ENCODE data around the gene IDH2. TPM values are rescaled to one million over a fixed set of nuclear protein-coding genes. Genes with fewer than 3 reads are reported as not detected.

Gene IDH2
- polyA plus RNA-seq, 1 experiment = 84.2 TPM

DNA sequence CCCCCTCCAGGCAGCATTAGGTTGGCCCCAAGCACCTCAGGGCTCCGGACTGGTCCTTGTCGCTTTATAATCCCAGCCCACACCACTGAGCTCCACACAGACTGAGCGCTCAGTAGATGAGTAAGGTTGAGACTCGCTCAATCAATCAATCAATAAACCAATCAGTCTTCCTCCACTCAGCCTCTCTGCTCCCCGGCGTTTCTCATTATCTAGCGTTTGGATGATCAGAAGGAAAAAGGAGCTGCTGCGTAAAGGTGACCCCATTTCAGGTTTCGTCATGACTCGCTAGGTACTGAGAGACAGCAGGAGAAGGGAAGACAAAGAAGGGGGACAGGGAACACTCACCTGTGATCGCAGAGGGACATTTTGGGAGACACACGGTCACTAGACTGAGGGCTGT lies 59.9 kb downstream of the IDH2 start:
- Histone ChIP-seq H3K9me3 (ENCODE audit: control insufficient read depth, insufficient read depth, low read length) (no peaks in the 10 kb centered on the region), H3K27ac (ENCODE audit: low read depth, low read length) (no peak overlapping the region), H3K4me3 (ENCODE audit: low read depth, low read length) (no peak overlapping the region), H3K27me3 (ENCODE audit: control insufficient read depth, insufficient read depth, low read length) (no peaks in the 10 kb centered on the region)
- ChIA-PET POLR2A (no interaction called here), CTCF (no interaction called here)
- DNase-seq (ENCODE audit: low read depth, low spot score) = no peak
- TF ChIP-seq CTCF (IDR thresholded peaks at IDR 0.05; ENCODE audit: low read depth, low read length) = no peak

DNA sequence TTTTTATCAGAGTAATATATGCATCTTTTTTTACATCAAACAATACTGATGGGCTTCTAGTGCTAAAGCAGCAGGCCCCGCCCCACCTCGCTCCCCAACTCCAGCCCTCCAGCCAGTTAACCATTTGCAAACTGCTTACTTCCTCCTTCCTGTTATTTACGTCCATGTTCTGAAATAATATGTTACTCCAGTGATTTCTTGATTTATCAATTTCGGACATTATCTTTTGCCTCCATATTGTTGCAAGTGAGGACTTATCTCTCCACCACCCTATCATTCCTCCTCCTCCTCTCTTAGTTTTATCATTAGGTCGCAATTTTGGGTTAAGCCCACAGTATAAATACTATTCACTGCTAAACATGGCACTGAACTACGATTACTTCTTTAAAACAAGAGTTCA lies 61.6 kb downstream of the IDH2 start:
- Histone ChIP-seq H3K9me3 (ENCODE audit: control insufficient read depth, insufficient read depth, low read length) (no peaks in the 10 kb centered on the region), H3K27me3 (ENCODE audit: control insufficient read depth, insufficient read depth, low read length) (no peaks in the 10 kb centered on the region), H3K4me3 (ENCODE audit: low read depth, low read length) (no peak overlapping the region), H3K27ac (ENCODE audit: low read depth, low read length) (no peak overlapping the region)
- DNase-seq (ENCODE audit: low read depth, low spot score) = no peak
- ChIA-PET POLR2A (no interaction called here), CTCF (no interaction called here)
- TF ChIP-seq CTCF (IDR thresholded peaks at IDR 0.05; ENCODE audit: low read depth, low read length) = no peak

DNA sequence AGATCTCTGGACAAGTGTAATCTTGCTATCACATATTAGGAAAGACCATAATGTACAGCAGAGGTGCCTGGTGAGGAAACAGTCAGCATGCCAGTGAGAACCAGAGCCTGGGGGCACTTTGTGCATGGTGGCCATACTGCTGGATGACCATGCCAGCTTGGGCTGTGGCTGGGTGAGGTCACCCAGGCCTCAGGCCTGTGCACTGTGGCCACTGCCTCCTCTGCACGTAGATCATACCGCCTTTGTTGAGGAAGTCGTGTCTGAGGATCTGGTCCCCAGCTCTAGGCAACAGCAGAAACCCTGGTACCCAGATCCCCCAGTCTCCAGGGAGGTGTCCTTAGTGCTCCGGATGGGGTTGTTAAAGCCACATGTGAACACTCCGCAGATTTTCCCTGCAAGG lies 62.3 kb downstream of the IDH2 start:
- Histone ChIP-seq H3K27me3 (ENCODE audit: control insufficient read depth, insufficient read depth, low read length) (no peaks in the 10 kb centered on the region), H3K9me3 (ENCODE audit: control insufficient read depth, insufficient read depth, low read length) (no peaks in the 10 kb centered on the region; the same call in 1 of the 2 replicates), H3K27ac (ENCODE audit: low read depth, low read length) (no peak overlapping the region), H3K4me3 (ENCODE audit: low read depth, low read length) (no peak overlapping the region)
- ChIA-PET CTCF (no interaction called here), POLR2A (no interaction called here)
- DNase-seq (ENCODE audit: low read depth, low spot score) = no peak
- TF ChIP-seq CTCF (IDR thresholded peaks at IDR 0.05; ENCODE audit: low read depth, low read length) = no peak

DNA sequence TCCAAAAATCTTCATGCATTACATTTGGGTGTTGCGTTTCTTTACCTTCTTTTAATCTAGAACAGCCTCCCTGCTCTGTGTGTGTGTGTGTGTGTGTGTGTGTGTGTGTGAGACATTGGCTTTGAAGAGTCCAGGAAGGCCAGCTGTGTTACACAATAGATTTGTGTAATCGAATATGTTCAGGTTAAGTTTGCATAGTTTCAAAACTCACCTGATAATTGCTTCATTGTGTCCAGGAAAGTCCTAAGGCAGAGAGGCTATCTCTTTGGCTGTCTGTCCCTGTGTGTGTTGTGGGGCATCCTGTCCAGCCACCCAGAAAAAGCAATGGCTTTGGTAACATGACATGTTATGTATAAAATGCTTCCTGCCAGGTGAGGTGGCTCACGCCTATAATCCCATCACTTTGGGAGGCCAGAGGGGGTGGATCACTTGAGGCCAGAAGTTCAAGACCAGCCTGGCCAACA lies 63.6 kb downstream of the IDH2 start:
- CTCF ChIA-PET = interaction anchor here (1.1 kb wide), 1 partner anchor 31 kb away, joined by 4 read pairs; no protein-coding TSS in a partner anchor
- no peak for TF ChIP-seq CTCF (IDR thresholded peaks at IDR 0.05; ENCODE audit: low read depth, low read length)
- Histone ChIP-seq H3K27me3 (ENCODE audit: control insufficient read depth, insufficient read depth, low read length) (no peaks in the 10 kb centered on the region), H3K9me3 (ENCODE audit: control insufficient read depth, insufficient read depth, low read length) (no peaks in the 10 kb centered on the region; the same call in 1 of the 2 replicates), H3K27ac (ENCODE audit: low read depth, low read length) (no peak overlapping the region), H3K4me3 (ENCODE audit: low read depth, low read length) (no peak overlapping the region)
- POLR2A ChIA-PET = no interaction called here
- DNase-seq (ENCODE audit: low read depth, low spot score) = no peak

GRCh38 chr15:90037961-90038631 lies 64.2 kb downstream of the IDH2 start:
- no peaks in the 10 kb centered on the region; the same call in 1 of the 2 replicates for H3K9me3 ChIP-seq (ENCODE audit: control insufficient read depth, insufficient read depth, low read length)
- ChIA-PET CTCF (no interaction called here), POLR2A (interaction anchor here (0.9 to 1.3 kb wide), 2 partner anchors 34 to 37 kb away, joined by 3 read pairs; partner anchors contain the start of gene ZNF710)
- no peak overlapping the region for H3K4me3 ChIP-seq (ENCODE audit: low read depth, low read length)
- no peaks in the 10 kb centered on the region for H3K27me3 ChIP-seq (ENCODE audit: control insufficient read depth, insufficient read depth, low read length)
- peak overlapping the region; percentile 65 for H3K27ac ChIP-seq (ENCODE audit: low read depth, low read length)
- DNase-seq (ENCODE audit: low read depth, low spot score) = no peak
- no peak for TF ChIP-seq CTCF (IDR thresholded peaks at IDR 0.05; ENCODE audit: low read depth, low read length)

Measured in AG04450 (cell line).